Muscle of leg (tissue), 11 donors: Measurements from ENCODE around the gene DTYMK. TPM values are rescaled to one million over a fixed set of nuclear protein-coding genes. Genes with fewer than 3 reads are reported as not detected.

Experiments used
- DNase-seq: peaks from one replicate; pipeline ENCODE4 v3.0.0; 2013
- H3K27ac ChIP-seq: one replicate; pipeline ENCODE4 v1.5.1; 2013; ENCODE audit warnings: mild to moderate bottlenecking, low read length, control low read depth
- H3K27me3 ChIP-seq: one replicate; pipeline ENCODE4 v1.6.1; 2013; ENCODE audit warnings: low read length; ENCODE audit not compliant: control insufficient read depth, insufficient read depth
- H3K36me3 ChIP-seq: one replicate; pipeline ENCODE4 v1.6.1; 2013; ENCODE audit warnings: low read length; ENCODE audit not compliant: control insufficient read depth, insufficient read depth
- H3K4me1 ChIP-seq: one replicate; pipeline ENCODE4 v1.6.1; 2013; ENCODE audit warnings: low read length; ENCODE audit not compliant: control insufficient read depth, insufficient read depth
- H3K4me3 ChIP-seq: one replicate; pipeline ENCODE4 v1.5.1; 2013; ENCODE audit warnings: low read length, control low read depth
- H3K9me3 ChIP-seq: replicated peaks from 2 replicates; pipeline ENCODE4 v1.6.1; 2013; ENCODE audit warnings: low read depth, low read length; ENCODE audit not compliant: control insufficient read depth
- WGBS: methylation state at CpG from one replicate; pipeline ENCODE4 v1.1.5; 2013; ENCODE audit warnings: missing lambda C conversion rate; ENCODE audit not compliant: insufficient coverage; 5-methylcytosine and 5-hydroxymethylcytosine counted together
- polyA plus RNA-seq, 8 donors: library from polyadenylated mRNA; unstranded; fragments of 120-200 nt; gene quantifications; one replicate each; pipeline versions ENCODE4 v1.2.1 to v1.2.3, GENCODE V29; 2013; ENCODE audit warnings: inconsistent platforms in 1 of 8, low replicate concordance in 1 of 8; ENCODE audit not compliant: insufficient read length in 8 of 8, insufficient read depth in 1 of 8
- total RNA-seq: library from RNA; stranded (reverse); fragments of 120-200 nt; gene quantifications from one replicate; pipeline ENCODE4 v1.2.4, GENCODE V29; 2013

DTYMK gene
- total and polyA plus RNA-seq, 9 donors: 22.7 to 35.1 (median 28.5) TPM

- DNase-seq: no peak
- no peak overlapping the region for H3K4me3 ChIP-seq
- H3K36me3 ChIP-seq: peaks cover 64% of the 10 kb centered on the region
- H3K9me3 ChIP-seq: peaks cover 16% of the 10 kb centered on the region
- 92% methylated on average over 6 of the region's 16 CpGs for WGBS
- no peaks in the 10 kb centered on the region for H3K27me3 ChIP-seq
- no peaks in the 10 kb centered on the region for H3K4me1 ChIP-seq
- no peak overlapping the region for H3K27ac ChIP-seq
These were observed 32.5 kb upstream of the DTYMK start for GRCh38 chr2:241719093-241719492.

- WGBS: 90% methylated on average over 10 of the region's 10 CpGs
- Histone ChIP-seq H3K36me3 (peaks cover 76% of the 10 kb centered on the region), H3K27ac (no peak overlapping the region), H3K4me3 (no peak overlapping the region), H3K4me1 (no peaks in the 10 kb centered on the region), H3K9me3 (peaks cover 13% of the 10 kb centered on the region), H3K27me3 (no peaks in the 10 kb centered on the region)
- no peak for DNase-seq
These were observed 22.3 kb upstream of the DTYMK start for GRCh38 chr2:241708879-241709278.

GRCh38 chr2:241706537-241706936 lies 19.9 kb upstream of the DTYMK start:
- Histone ChIP-seq H3K9me3 (peaks cover 8% of the 10 kb centered on the region), H3K27ac (no peak overlapping the region), H3K4me1 (peaks cover 9% of the 10 kb centered on the region), H3K27me3 (no peaks in the 10 kb centered on the region), H3K36me3 (peaks cover 56% of the 10 kb centered on the region), H3K4me3 (no peak overlapping the region)
- no CpG with 5 or more reads among the region's 6 CpGs for WGBS
- no peak for DNase-seq

GRCh38 chr2:241703032-241703604 lies 16.5 kb upstream of the DTYMK start:
- DNase-seq: peak; percentile 66
- 9% methylated on average over 5 of the region's 11 CpGs for WGBS
- H3K27me3 ChIP-seq: no peaks in the 10 kb centered on the region
- H3K9me3 ChIP-seq: peaks cover 8% of the 10 kb centered on the region
- peak overlapping the region; percentile 72 for H3K27ac ChIP-seq
- H3K4me3 ChIP-seq: peak overlapping the region; percentile 53
- H3K4me1 ChIP-seq: peaks cover 12% of the 10 kb centered on the region
- peaks cover 27% of the 10 kb centered on the region for H3K36me3 ChIP-seq

GRCh38 chr2:241702155-241703031 lies 15.8 kb upstream of the DTYMK start:
- peak overlapping the region; percentile 53 for H3K4me3 ChIP-seq
- peaks cover 8% of the 10 kb centered on the region for H3K9me3 ChIP-seq
- DNase-seq: peak; percentile 90
- WGBS: under 1% methylated on average over 85 of the region's 98 CpGs
- no peaks in the 10 kb centered on the region for H3K27me3 ChIP-seq
- H3K36me3 ChIP-seq: peaks cover 20% of the 10 kb centered on the region
- peak overlapping the region; percentile 72 for H3K27ac ChIP-seq
- peaks cover 12% of the 10 kb centered on the region for H3K4me1 ChIP-seq

- Histone ChIP-seq H3K4me3 (peak within 1 kb of the TSS; percentile 66), H3K9me3 (peaks cover 6% of the 10 kb centered on the region), H3K27me3 (no peaks in the 10 kb centered on the region), H3K4me1 (peaks cover 12% of the 10 kb centered on the region), H3K36me3 (peaks cover 14% of the 10 kb centered on the region), H3K27ac (peak within 1 kb of the TSS; percentile 82)
- WGBS: under 1% methylated on average over 95 of the region's 96 CpGs
- peak; percentile 97 for DNase-seq
These were observed 15.0 kb upstream of the DTYMK start, which contains the start of gene ING5 for GRCh38 chr2:241701399-241702154. Gene ING5, plus strand, starts transcription at chr2:241702039. Its CDS starts 27 bp downstream, at chr2:241702066.

- Histone ChIP-seq H3K9me3 (peaks cover 4% of the 10 kb centered on the region), H3K27me3 (no peaks in the 10 kb centered on the region), H3K4me1 (peaks cover 12% of the 10 kb centered on the region), H3K36me3 (peaks cover 10% of the 10 kb centered on the region), H3K4me3 (peak overlapping the region; percentile 66), H3K27ac (no peak overlapping the region)
- WGBS: 0% methylated on average over 11 of the region's 17 CpGs
- DNase-seq: no peak
These were observed 14.5 kb upstream of the DTYMK start for GRCh38 chr2:241701149-241701398.

- Histone ChIP-seq H3K36me3 (peaks cover 21% of the 10 kb centered on the region), H3K9me3 (no peaks in the 10 kb centered on the region), H3K27me3 (no peaks in the 10 kb centered on the region), H3K27ac (no peak overlapping the region), H3K4me1 (no peaks in the 10 kb centered on the region), H3K4me3 (no peak overlapping the region)
- WGBS: 96% methylated on average over 2 of the region's 4 CpGs
- no peak for DNase-seq
These were observed 9.0 kb upstream of the DTYMK start for GRCh38 chr2:241695651-241696050.

GRCh38 chr2:241692448-241692847 lies 5.8 kb upstream of the DTYMK start:
- WGBS: 93% methylated on average over 5 of the region's 6 CpGs

GRCh38 chr2:241690202-241690717 lies 3.6 kb upstream of the DTYMK start:
- no peak for DNase-seq
- no peak overlapping the region for H3K4me3 ChIP-seq
- 92% methylated on average over 6 of the region's 6 CpGs for WGBS

More at GRCh38 chr2:241692448-241692847, 5.8 kb upstream of the DTYMK start:
- H3K27me3 ChIP-seq: no peaks in the 10 kb centered on the region
- no peaks in the 10 kb centered on the region for H3K9me3 ChIP-seq
- DNase-seq: no peak
- H3K27ac ChIP-seq: no peak overlapping the region
- H3K36me3 ChIP-seq: peaks cover 36% of the 10 kb centered on the region
- peaks cover 15% of the 10 kb centered on the region for H3K4me1 ChIP-seq
- H3K4me3 ChIP-seq: no peak overlapping the region

More at GRCh38 chr2:241690202-241690717, 3.6 kb upstream of the DTYMK start:
- Histone ChIP-seq H3K9me3 (no peaks in the 10 kb centered on the region), H3K4me1 (peaks cover 19% of the 10 kb centered on the region), H3K27ac (no peak overlapping the region), H3K27me3 (no peaks in the 10 kb centered on the region), H3K36me3 (peaks cover 39% of the 10 kb centered on the region)
